GM12892 (cell line): Measurements from ENCODE around the gene NLRX1.
"Not testable (repeated sequence)": the region's sequence is repeated elsewhere in the genome, so short reads cannot be mapped to it uniquely, and the experiment has no call there.

Source experiments
- DNase-seq: peaks from one replicate; pipeline ENCODE4 v3.0.0; 2011; ENCODE audit not compliant: insufficient read length
- FAIRE-seq: peaks from 2 replicates; lab custom pipeline; 2011; peaks lifted over from hg19 to GRCh38; lab: Jason Lieb, UNC
- POLR2A ChIP-seq: IDR thresholded peaks from 2 replicates; pipeline ENCODE4 v1.6.1; 2011; ENCODE audit warnings: low read depth, low read length, control low read depth
- POLR2AphosphoS5 ChIP-seq: IDR thresholded peaks from 2 replicates; pipeline ENCODE4 v1.6.1; 2011; ENCODE audit warnings: low read depth, low read length, control low read depth
- TAF1 ChIP-seq: IDR thresholded peaks from 2 replicates; pipeline ENCODE4 v1.6.1; 2011; ENCODE audit warnings: low read depth, mild to moderate bottlenecking, control low read depth, low read length, borderline replicate concordance

The NLRX1 gene

GRCh38 chr11:119179342-119179741, 10.8 kb downstream of the NLRX1 start:
- no peak for FAIRE-seq
- no peak for DNase-seq
- no peak for TF ChIP-seq POLR2AphosphoS5

GRCh38 chr11:119179983-119180382, 11.5 kb downstream of the NLRX1 start:
- FAIRE-seq (no peak), DNase-seq (no peak)
- no peak for TF ChIP-seq POLR2A
- no peak for TF ChIP-seq POLR2AphosphoS5
- no peak for TF ChIP-seq TAF1

GRCh38 chr11:119180729-119181676, 12.5 kb downstream of the NLRX1 start:
- DNase-seq (no peak), FAIRE-seq (no peak)
- TF ChIP-seq POLR2A (no peak), POLR2AphosphoS5 (no peak), TAF1 (no peak)

GRCh38 chr11:119181677-119182412, 13.3 kb downstream of the NLRX1 start:
- DNase-seq (no peak), FAIRE-seq (no peak)

GRCh38 chr11:119184399-119184798, 15.9 kb downstream of the NLRX1 start:
- DNase-seq, FAIRE-seq: not testable (repeated sequence)

More at GRCh38 chr11:119181677-119182412, 13.3 kb downstream of the NLRX1 start:
- TF ChIP-seq POLR2A (no peak), TAF1 (no peak), POLR2AphosphoS5 (no peak)

GRCh38 chr11:119185981-119186634, 17.6 kb downstream of the NLRX1 start:
- no peak for TF ChIP-seq POLR2AphosphoS5
- no peak for TF ChIP-seq TAF1
- no peak for TF ChIP-seq POLR2A
- no peak for FAIRE-seq
- DNase-seq: no peak

- FAIRE-seq: no peak
- TF ChIP-seq POLR2A (no peak), POLR2AphosphoS5 (no peak), TAF1 (no peak)
Observed at GRCh38 chr11:119187123-119187892, 18.8 kb downstream of the NLRX1 start.

GRCh38 chr11:119188067-119188466, 19.5 kb downstream of the NLRX1 start:
- DNase-seq (no peak), FAIRE-seq (no peak)
- no peak for TF ChIP-seq TAF1
- TF ChIP-seq POLR2A: no peak
- TF ChIP-seq POLR2AphosphoS5: no peak

More at GRCh38 chr11:119187123-119187892, 18.8 kb downstream of the NLRX1 start:
- DNase-seq: no peak

- no peak for TF ChIP-seq POLR2A
- TF ChIP-seq POLR2AphosphoS5: no peak
- no peak for TF ChIP-seq TAF1
- DNase-seq: no peak
- no peak for FAIRE-seq
Observed at GRCh38 chr11:119188887-119189286, 20.4 kb downstream of the NLRX1 start.

GRCh38 chr11:119189393-119189792, 20.9 kb downstream of the NLRX1 start:
- DNase-seq (no peak), FAIRE-seq (no peak)
- TF ChIP-seq TAF1 (no peak), POLR2A (no peak), POLR2AphosphoS5 (no peak)

GRCh38 chr11:119190531-119190930, 22.0 kb downstream of the NLRX1 start:
- TF ChIP-seq TAF1: no peak
- TF ChIP-seq POLR2A: no peak
- FAIRE-seq (no peak), DNase-seq (no peak)

- not testable (repeated sequence) for DNase-seq, FAIRE-seq
Observed at GRCh38 chr11:119191265-119191664, 22.7 kb downstream of the NLRX1 start.
